H1 (cell line): ENCODE measurements around the gene RBM25. TPM values are rescaled to one million over a fixed set of nuclear protein-coding genes. Genes with fewer than 3 reads are reported as not detected.
"Not testable (repeated sequence)": the region's sequence is repeated elsewhere in the genome, so short reads cannot be mapped to it uniquely, and the experiment has no call there.

Experiments used
- CTCF ChIA-PET: fragments of 300-600 bp; sonication (Branson Sonifier 250); formaldehyde crosslinking; loops from one replicate; lab custom pipeline; 2021; ENCODE audit not compliant: partially characterized antibody; lab: Charles Lee
- POLR2A ChIA-PET: fragments of 300-600 bp; sonication (Branson Sonifier 250); formaldehyde crosslinking; loops from one replicate; lab custom pipeline; 2021; ENCODE audit warnings: inconsistent platforms; ENCODE audit not compliant: partially characterized antibody; lab: Charles Lee
- DNase-seq, 2 experiments: peaks; one replicate each; pipeline versions ENCODE4 v3.0.0 to v3.0.0-alpha.2; 2010 to 2022; ENCODE audit warnings: low spot score in 2 of 2, low read depth in 1 of 2, mixed read lengths in 1 of 2
- FAIRE-seq: peaks from 2 replicates; lab custom pipeline; 2011; peaks lifted over from hg19 to GRCh38; lab: Jason Lieb, UNC
- H2AFZ ChIP-seq: 2 replicates; pipeline ENCODE4 v1.8.1; 2012; ENCODE audit warnings: low read length, inconsistent platforms
- H2AK5ac ChIP-seq: 2 replicates; pipeline ENCODE4 v1.6.1; 2013; ENCODE audit warnings: low read depth, low read length
- H2BK120ac ChIP-seq: replicated peaks from 2 replicates; pipeline ENCODE3; 2013; ENCODE audit warnings: low read depth, low read length, inconsistent platforms
- H2BK12ac ChIP-seq: 2 replicates; pipeline ENCODE4 v1.6.1; 2013; ENCODE audit warnings: low read depth, low read length
- H2BK15ac ChIP-seq: 2 replicates; pipeline ENCODE4 v1.6.1; 2013; ENCODE audit warnings: low read length
- H2BK20ac ChIP-seq: 2 replicates; pipeline ENCODE4 v1.6.1; 2013; ENCODE audit warnings: low read length
- H2BK5ac ChIP-seq: 2 replicates; pipeline ENCODE4 v1.6.1; 2013; ENCODE audit warnings: low read depth, low read length
- H3K14ac ChIP-seq: 2 replicates; pipeline ENCODE4 v1.6.1; 2013; ENCODE audit warnings: inconsistent platforms; ENCODE audit not compliant: insufficient read length
- H3K18ac ChIP-seq: 2 replicates; pipeline ENCODE4 v1.6.1; 2013; ENCODE audit warnings: low read length; ENCODE audit errors: extremely low read depth
- H3K23ac ChIP-seq: 2 replicates; pipeline ENCODE4 v1.6.1; 2013; ENCODE audit warnings: inconsistent platforms; ENCODE audit not compliant: insufficient read length
- H3K23me2 ChIP-seq: 2 replicates; pipeline ENCODE4 v1.6.1; 2013; ENCODE audit warnings: low read depth, low read length
- H3K27ac ChIP-seq: 2 replicates; pipeline ENCODE4 v1.6.1; 2011; ENCODE audit warnings: low read depth, low read length, inconsistent platforms
- H3K27me3 ChIP-seq, 4 experiments: replicated peaks in 1 of 4; 1 replicate in 1 of 4; 2 replicates in 3 of 4; pipeline versions ENCODE4 v1.6.1 to v1.8.1; 2011 to 2013; ENCODE audit warnings: low read length in 3 of 4, mild to moderate bottlenecking in 3 of 4, inconsistent platforms in 2 of 4, mixed read lengths in 2 of 4, moderate library complexity in 1 of 4; ENCODE audit not compliant: control insufficient read depth in 3 of 4, insufficient read depth in 3 of 4; ENCODE audit errors: extremely low read depth in 1 of 4
- H3K36me3 ChIP-seq, 4 experiments: 2 replicates each; pipeline versions ENCODE4 v1.6.1 to v1.8.1; 2011 to 2013; ENCODE audit warnings: mild to moderate bottlenecking in 4 of 4, low read length in 3 of 4, moderate library complexity in 2 of 4, control low read depth in 1 of 4, inconsistent platforms in 1 of 4; ENCODE audit not compliant: insufficient read depth in 4 of 4, control insufficient read depth in 2 of 4
- H3K4ac ChIP-seq: replicated peaks from 2 replicates; pipeline ENCODE3; 2013; ENCODE audit warnings: low read length, low read depth, mixed read lengths, inconsistent platforms; ENCODE audit not compliant: insufficient read length
- H3K4me1 ChIP-seq, 4 experiments: replicated peaks in 1 of 4; 1 replicate in 1 of 4; 2 replicates in 3 of 4; pipeline versions ENCODE4 v1.6.1 to v1.8.1; 2011 to 2013; ENCODE audit warnings: low read length in 3 of 4, inconsistent platforms in 2 of 4, mixed read lengths in 1 of 4; ENCODE audit not compliant: insufficient read depth in 4 of 4, control insufficient read depth in 3 of 4
- H3K4me2 ChIP-seq, 2 experiments: 2 replicates each; pipeline versions ENCODE4 v1.6.1 to v1.8.1; 2011 to 2013; ENCODE audit warnings: low read depth in 2 of 2, low read length in 2 of 2, control low read depth in 1 of 2, inconsistent platforms in 1 of 2, mild to moderate bottlenecking in 1 of 2; ENCODE audit not compliant: insufficient read depth in 1 of 2
- H3K4me3 ChIP-seq, 4 experiments: fragments of 200-600, 300-600 bp in 1 of 4; sonication (generic), shearing (Covaris generic), sonication (Bioruptor Twin) in 1 of 4; 2 replicates each; pipeline versions ENCODE4 v1.5.1 to v1.8.1; 2011 to 2016; ENCODE audit warnings: low read length in 4 of 4, low read depth in 3 of 4, control low read depth in 2 of 4, inconsistent platforms in 2 of 4, mild to moderate bottlenecking in 2 of 4, mixed read lengths in 1 of 4, moderate library complexity in 1 of 4; ENCODE audit not compliant: insufficient read depth in 2 of 4; ENCODE audit errors: extremely low read depth in 1 of 4
- H3K56ac ChIP-seq: replicated peaks from 2 replicates; pipeline ENCODE3; 2013; ENCODE audit warnings: low read depth, mild to moderate bottlenecking, mixed read lengths, low read length, inconsistent platforms; ENCODE audit not compliant: insufficient read length
- H3K79me1 ChIP-seq: 2 replicates; pipeline ENCODE4 v1.6.1; 2013; ENCODE audit warnings: low read depth, low read length, control low read depth
- H3K79me2 ChIP-seq, 2 experiments: 2 replicates each; pipeline versions ENCODE4 v1.6.1 to v1.8.1; 2012 to 2013; ENCODE audit warnings: low read length in 2 of 2, mild to moderate bottlenecking in 2 of 2, inconsistent platforms in 1 of 2; ENCODE audit not compliant: insufficient read depth in 2 of 2, control insufficient read depth in 1 of 2
- H3K9ac ChIP-seq, 4 experiments: replicated peaks in 1 of 4; 1 replicate in 1 of 4; 2 replicates in 3 of 4; pipeline versions ENCODE4 v1.6.1 to v1.8.1; 2011 to 2013; ENCODE audit warnings: low read depth in 3 of 4, low read length in 3 of 4, control low read depth in 2 of 4, mild to moderate bottlenecking in 2 of 4, moderate library complexity in 2 of 4, inconsistent platforms in 1 of 4; ENCODE audit errors: extremely low read depth in 1 of 4
- H3K9me3 ChIP-seq, 2 experiments: 2 replicates each; pipeline versions ENCODE4 v1.6.1 to v1.8.1; 2012 to 2013; ENCODE audit warnings: mild to moderate bottlenecking in 2 of 2, moderate library complexity in 2 of 2, control low read depth in 1 of 2, inconsistent platforms in 1 of 2, low read depth in 1 of 2, low read length in 1 of 2, mixed read lengths in 1 of 2; ENCODE audit not compliant: insufficient read depth in 2 of 2
- H4K20me1 ChIP-seq, 2 experiments: replicated peaks in 1 of 2; 2 replicates each; pipeline versions ENCODE3 to v1.8.1; 2011 to 2013; ENCODE audit warnings: inconsistent platforms in 2 of 2, low read length in 2 of 2, mild to moderate bottlenecking in 1 of 2; ENCODE audit not compliant: insufficient read depth in 2 of 2, control insufficient read depth in 1 of 2
- H4K5ac ChIP-seq: 2 replicates; pipeline ENCODE4 v1.6.1; 2013; ENCODE audit warnings: low read length, low read depth, mixed read lengths, inconsistent platforms; ENCODE audit not compliant: insufficient read length
- H4K8ac ChIP-seq: 2 replicates; pipeline ENCODE4 v1.8.0; 2013; ENCODE audit warnings: mild to moderate bottlenecking, moderate library complexity, low read length, inconsistent platforms; ENCODE audit not compliant: insufficient read depth; ENCODE audit errors: extremely low read depth
- H4K91ac ChIP-seq: replicated peaks from 2 replicates; pipeline ENCODE3; 2013; ENCODE audit warnings: low read length, mixed read lengths, inconsistent platforms; ENCODE audit not compliant: insufficient read length
- CTCF ChIP-seq, 3 experiments: IDR thresholded peaks; 1 replicate in 2 of 3; 2 replicates in 1 of 3; pipeline versions ENCODE4 v1.5.1 to v1.6.1; 2011; ENCODE audit warnings: low read length in 3 of 3, mild to moderate bottlenecking in 3 of 3, inconsistent platforms in 2 of 3, low read depth in 1 of 3, moderate library complexity in 1 of 3; ENCODE audit not compliant: insufficient read depth in 1 of 3; ENCODE audit errors: control extremely low read depth in 1 of 3
- WGBS, 2 experiments: shearing (Covaris generic) in 1 of 2; methylation state at CpG; one replicate each; pipeline versions ENCODE4 v1.1.6 to v1.1.7; 2013 to 2015; ENCODE audit warnings: low lambda C conversion rate in 2 of 2, mixed read lengths in 2 of 2, inconsistent platforms in 1 of 2, low coverage in 1 of 2, missing lambda C conversion rate in 1 of 2; ENCODE audit not compliant: insufficient replicate concordance in 2 of 2, insufficient coverage in 1 of 2, insufficient read length in 1 of 2; ENCODE audit errors: extremely low coverage in 1 of 2, missing lambda C conversion rate in 1 of 2; 5-methylcytosine and 5-hydroxymethylcytosine counted together
- polyA plus RNA-seq, 7 experiments: library from polyadenylated mRNA; depleted of rRNA in 3 of 7; stranded (reverse) in 5 of 7; unstranded in 2 of 7; fragments of >200 nt in 5 of 7; fragments of 200-250 nt in 2 of 7; gene quantifications; 1 replicate in 5 of 7; 2 replicates in 1 of 7; 4 replicates in 1 of 7; pipeline versions ENCODE4 v1.2.1 to v1.2.3, GENCODE V29; 2011 to 2013; ENCODE audit warnings: missing spikeins in 2 of 7, mixed read lengths in 2 of 7
- total RNA-seq: library from RNA; stranded (reverse); fragmentation: NEBNext Ultra II Directional; extraction: Animal tissue kit (Norgen Biotek cat#: 25700); gene quantifications from 2 replicates; pipeline ENCODE4 v1.2.1, GENCODE V29; 2021

Gene RBM25
- total and polyA plus RNA-seq, 2 of the 8 experiments (the other 6 are each of a cell fraction or from before 2014, with no cell fraction given) = 25.6 to 134 TPM

- H3K14ac ChIP-seq, H2BK5ac ChIP-seq, FAIRE-seq, H4K5ac ChIP-seq, DNase-seq, H2BK12ac ChIP-seq, H3K36me3 ChIP-seq, H2AFZ ChIP-seq, H3K23ac ChIP-seq, H2BK15ac ChIP-seq, H3K27me3 ChIP-seq, H3K23me2 ChIP-seq, H3K4ac ChIP-seq, H3K27ac ChIP-seq, H3K56ac ChIP-seq, H3K4me3 ChIP-seq, H3K4me2 ChIP-seq, H4K91ac ChIP-seq, H3K4me1 ChIP-seq, H2BK20ac ChIP-seq, H4K20me1 ChIP-seq, H3K9ac ChIP-seq, H3K9me3 ChIP-seq, H3K79me1 ChIP-seq, H3K18ac ChIP-seq, H3K79me2 ChIP-seq, H2BK120ac ChIP-seq, H4K8ac ChIP-seq, H2AK5ac ChIP-seq: not testable (repeated sequence)
- 83% methylated on average over 9 of the region's 9 CpGs; no CpG with 5 or more reads in 1 of the 2 experiments for WGBS, 2 experiments
- ChIA-PET POLR2A (interaction anchor here (1.9 to 5.8 kb wide), 2 partner anchors 10 to 22 kb away, joined by 5 to 26 read pairs; partner anchors contain the start of genes RBM25 and ZFYVE1), CTCF (interaction anchor here (0.6 to 7.4 kb wide), 8 partner anchors 7 to 974 kb away, joined by 3 to 38 read pairs (median 3); no protein-coding TSS in a partner anchor)
- peak in 2 of 3 experiments; percentile 13 to 14; a peak in 1 of 4 replicates for TF ChIP-seq CTCF (IDR thresholded peaks at IDR 0.05; ENCODE audit: control extremely low read depth in 1 of 3, insufficient read depth in 1 of 3, low read depth in 1 of 3, low read length in 3 of 3)
Observed at GRCh38 chr14:73036706-73037450, 21.5 kb upstream of the RBM25 start.
